GM21717 (cell line): Measurements from ENCODE around the gene TREM2.
"Not testable (repeated sequence)": the region's sequence is repeated elsewhere in the genome, so short reads cannot be mapped to it uniquely, and the experiment has no call there.

Experiments
- ATAC-seq: cut with Tn5 transposase; IDR thresholded peaks from one replicate; pipeline ENCODE4 v1.9.1; 2021; ENCODE audit warnings: mild to moderate bottlenecking, moderate library complexity; ENCODE audit not compliant: unreplicated experiment

The TREM2 gene

DNA sequence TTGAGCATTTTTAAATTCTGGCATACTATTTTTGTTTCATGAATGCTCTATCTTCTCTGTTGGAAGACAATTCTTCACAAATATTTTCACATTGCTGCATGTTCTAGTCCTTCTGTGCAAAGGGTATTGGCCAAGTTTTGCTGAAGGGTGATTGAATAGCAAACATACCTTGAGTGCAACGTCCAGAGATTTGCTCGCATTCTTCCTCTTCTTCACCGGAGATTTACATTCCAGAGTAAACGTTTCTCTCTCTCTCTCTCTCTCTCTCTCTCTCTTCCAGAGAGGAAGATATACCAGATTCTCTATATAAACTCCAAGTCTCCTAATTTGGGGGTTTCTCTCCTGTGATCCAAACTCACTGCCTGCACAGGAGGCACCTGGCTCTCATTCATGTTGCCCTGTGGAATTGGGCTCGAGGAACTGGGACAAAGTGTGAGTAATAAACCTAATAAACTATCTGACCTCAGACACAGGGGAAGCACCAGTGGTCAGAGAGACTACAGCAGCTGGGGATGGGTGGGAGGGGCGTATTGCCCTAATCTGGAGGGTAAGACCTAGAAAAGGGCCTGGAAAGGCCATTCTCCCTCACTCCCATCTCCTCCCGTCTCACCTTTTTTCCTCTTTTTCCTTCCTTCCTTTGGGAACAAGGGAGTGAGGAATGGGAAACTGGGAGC is 7.6 kb downstream of the TREM2 start:
- no peak for ATAC-seq

DNA sequence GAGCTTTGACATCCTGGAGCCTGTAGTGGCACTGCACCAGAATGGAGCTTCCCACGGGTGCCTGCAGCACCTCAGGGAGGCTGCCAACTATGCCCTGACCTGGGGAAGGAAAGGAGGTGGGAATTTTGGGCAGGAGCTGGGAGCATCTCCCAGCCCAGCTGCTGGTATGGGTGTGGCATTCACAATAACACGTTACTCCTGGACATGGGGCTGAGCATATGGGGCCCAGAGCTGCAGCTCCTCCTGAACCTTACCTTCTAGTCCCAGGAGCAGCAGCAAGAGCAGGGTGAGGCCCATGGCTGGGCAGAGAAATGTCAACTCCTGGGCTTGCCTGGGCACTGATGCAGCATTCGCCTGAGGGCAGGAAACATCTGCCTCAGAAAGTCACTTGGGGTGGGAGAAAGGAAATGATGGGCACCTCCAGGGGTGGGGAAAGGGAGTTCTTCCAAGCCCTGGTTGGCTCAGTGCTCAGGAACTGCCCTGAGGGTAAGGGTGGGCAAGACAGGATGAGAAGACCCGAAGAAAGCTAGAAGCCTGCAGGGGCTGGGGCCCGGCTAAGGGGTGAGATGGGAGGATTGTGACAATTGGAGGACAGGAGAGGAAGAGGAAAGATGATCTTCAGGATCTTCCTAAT is 8.8 kb downstream of the TREM2 start, which contains the start of gene TREML1:
TREML1 (minus strand) TSS at position 356 of the 634 bp plus-strand sequence; CDS start at position 297, 59 bp downstream.
- ATAC-seq, result no peak

DNA sequence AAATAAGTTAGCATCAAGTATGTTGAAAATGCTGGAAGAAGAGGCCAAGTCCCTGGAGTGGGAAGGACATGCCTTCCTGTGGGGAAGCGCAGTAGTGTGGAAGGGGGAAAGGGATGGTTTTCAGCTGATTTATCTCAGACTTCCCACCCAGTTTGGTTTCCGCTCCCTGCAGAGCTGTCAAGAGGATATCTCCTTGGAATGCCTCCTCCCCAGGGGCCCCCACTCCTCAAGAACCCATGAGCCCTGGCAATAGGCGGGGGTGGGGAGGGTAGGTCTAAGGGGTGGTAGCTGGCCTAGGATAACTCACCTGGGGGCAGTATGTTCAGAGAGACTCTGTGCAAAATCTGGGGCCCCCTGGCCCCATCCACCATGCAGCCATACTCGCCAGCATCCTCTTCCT is 9.5 kb downstream of the TREM2 start:
- ATAC-seq, result no peak

DNA sequence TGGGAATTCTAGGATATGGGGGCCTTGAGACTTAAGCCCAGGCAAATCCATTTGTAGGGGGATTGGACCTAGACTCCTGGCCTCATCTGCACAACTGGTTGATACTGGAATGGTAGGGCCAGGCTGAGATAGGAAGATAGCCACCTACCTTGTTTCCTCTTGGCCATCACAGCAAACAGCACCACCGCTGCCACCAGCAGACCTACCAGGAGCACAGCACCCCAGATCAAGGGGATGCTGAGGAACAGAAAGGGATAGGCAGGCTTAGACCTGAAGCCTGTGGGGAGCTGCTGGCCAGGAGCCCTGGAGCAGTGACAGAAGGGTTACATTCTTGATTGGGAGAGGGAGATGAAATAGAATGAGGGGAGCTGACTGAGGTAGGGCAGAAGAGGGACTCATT is 12.2 kb downstream of the TREM2 start:
- ATAC-seq, result no peak

DNA sequence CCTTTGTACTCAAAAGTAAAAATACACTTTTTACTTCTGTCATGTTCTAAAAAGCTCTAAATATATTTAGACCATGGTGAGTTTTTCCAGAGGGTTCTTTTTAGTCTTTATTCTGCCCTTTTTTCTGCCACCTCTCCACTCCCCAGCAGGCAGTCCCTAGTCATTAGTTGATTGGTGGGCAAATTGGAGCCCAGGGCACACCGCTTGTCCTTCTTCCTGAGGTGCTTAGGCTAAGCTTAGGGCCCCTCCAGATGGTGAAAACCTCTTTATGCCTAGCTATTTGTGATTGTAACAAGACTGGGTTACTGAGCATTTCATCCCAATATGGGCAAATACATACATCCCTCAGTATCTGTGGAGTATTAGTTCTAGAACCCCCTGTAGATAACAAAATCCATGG is 15.0 kb downstream of the TREM2 start:
- no peak for ATAC-seq

DNA sequence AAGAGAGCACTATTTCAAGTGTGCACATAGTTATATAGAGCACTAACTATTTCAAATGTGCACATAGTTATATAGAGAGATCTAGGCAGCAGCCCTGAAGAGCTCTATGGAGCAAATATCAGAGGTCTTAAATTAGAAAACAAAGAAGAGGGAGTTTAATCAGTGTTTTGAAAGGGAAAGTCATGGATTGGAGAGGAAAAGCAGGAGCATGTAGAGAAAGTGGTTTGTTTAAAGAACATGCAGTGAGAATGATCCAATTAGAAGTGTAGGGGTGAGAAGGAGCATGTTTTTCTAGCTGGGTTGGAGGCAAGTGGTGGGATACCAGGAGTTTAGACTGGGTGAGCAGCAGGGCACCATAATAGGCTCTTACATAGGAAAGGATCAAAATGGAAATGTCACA is 26.0 kb downstream of the TREM2 start:
- no peak for ATAC-seq

DNA sequence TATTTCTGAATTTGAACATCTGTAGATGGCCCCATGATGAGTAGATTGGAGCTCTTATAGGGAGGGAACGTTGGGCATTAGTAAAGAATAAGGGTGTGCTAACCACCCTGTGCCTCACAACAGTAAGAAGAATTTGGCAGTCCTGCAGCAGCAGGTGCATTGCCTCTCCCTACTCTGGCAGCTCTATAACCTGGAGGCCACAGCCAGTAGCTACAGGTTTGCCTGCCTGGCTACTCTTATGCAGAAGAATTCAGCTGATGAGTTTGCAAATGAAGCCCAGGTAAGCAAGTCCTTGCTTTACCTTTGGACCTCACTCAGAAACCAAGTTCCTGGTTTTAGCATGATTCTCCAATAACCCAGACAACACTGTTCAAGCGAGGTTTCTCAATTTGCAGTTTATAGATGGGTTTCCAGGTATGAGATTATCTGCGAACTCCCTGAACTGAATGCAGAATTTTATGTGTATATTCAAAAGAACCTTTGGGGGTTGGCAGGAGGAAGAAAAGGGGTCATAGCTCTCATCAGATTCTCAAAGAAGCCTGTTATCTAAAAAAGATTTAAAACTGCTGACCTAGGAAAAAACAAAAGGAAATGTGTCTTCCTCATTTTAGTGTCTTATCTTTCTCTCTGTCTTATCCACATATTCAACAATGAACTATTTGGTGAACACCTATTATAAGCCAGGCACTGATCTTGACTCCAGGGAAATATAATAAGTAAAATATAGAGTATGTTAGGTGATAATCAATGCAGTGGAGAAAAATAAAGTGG is 27.7 kb downstream of the TREM2 start:
- no peak for ATAC-seq

DNA sequence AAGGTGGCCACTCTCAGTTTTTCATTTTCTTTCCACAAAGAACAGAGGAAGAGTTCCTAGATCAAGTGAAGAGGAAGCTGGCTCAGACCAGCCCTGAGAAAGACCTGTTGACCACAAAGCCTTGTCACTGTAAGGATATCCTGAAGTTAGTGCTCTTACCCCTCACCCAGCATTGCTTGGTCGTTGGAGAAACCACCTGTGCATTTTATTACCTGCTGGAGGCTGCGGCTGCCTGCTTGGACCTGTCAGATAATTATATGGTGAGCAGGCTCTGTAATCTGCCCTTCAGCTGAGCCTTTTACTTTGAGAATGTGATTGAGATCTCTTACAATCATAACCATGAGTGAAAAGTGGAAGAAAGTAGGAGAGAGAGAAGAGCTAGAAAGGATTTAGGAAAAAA is 30.7 kb downstream of the TREM2 start:
- no peak for ATAC-seq

DNA sequence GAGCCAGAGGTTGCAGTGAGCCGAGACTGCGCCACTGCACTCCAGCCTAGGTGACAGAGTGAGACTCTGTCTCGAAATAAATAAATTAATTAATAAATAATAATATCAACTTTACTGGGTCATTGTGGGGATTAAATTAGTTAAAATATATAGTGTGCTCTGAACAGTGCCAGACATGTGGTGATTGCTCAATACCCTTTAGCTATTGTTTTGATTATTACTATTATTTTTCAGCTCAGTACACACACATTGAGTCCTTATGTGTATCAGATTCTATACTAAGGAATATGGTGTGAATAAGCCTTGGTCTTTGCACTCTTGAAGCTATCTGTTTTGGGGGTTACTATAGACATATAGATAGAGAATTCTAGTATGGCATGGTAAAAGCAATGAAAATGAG is 37.6 kb downstream of the TREM2 start:
- no peak for ATAC-seq

DNA sequence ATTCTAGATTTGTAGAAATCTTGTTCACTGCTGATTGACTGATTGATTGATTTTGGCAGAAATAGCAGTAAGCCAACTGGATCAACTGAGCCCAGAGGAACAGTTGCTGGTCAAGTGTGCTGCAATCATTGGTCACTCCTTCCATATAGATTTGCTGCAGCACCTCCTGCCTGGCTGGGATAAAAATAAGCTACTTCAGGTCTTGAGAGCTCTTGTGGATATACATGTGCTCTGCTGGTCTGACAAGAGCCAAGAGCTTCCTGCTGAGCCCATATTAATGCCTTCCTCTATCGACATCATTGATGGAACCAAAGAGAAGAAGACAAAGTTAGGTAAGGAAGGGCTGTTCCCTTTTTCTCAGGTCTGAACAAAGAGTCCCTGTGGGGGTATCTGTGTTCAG is 40.0 kb downstream of the TREM2 start:
- ATAC-seq, result no peak

DNA sequence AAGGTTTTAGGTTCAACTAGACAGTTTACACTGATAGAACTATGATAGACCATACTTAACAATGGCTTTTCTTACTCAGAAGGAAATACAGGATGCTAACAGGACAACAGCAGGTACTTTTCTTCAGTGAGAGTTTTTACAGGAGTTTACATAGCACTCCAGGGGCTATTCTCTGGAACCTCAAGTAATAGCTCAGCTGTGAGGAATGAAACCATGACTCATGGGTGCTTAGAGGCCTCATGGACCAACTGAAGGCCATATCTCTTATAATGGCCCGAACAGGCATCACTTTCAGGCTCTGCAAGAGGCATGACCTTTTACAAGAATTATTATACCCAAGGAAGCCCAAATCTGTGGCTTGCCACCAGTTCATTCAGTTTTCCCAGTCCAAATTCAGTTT is 40.5 kb downstream of the TREM2 start:
- no peak for ATAC-seq

DNA sequence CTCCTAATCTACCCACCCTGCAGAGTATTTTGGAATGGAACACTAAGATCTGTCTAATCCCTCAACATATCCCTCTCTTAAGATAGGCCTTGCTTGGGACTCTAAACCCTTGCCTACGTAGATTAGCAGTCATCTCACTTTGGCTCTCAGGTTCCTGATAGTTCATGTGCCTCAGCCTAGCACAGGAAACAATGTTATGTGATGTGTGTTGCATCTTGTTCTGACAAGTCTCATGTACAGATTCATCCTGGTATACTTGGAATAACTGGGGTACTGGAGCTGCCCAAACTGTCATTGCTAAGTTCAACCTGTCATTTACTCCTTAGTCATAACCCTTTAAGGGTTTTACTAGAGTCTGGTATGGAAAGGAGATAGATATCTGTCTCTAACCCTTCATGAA is 42.9 kb downstream of the TREM2 start:
- no peak for ATAC-seq

DNA sequence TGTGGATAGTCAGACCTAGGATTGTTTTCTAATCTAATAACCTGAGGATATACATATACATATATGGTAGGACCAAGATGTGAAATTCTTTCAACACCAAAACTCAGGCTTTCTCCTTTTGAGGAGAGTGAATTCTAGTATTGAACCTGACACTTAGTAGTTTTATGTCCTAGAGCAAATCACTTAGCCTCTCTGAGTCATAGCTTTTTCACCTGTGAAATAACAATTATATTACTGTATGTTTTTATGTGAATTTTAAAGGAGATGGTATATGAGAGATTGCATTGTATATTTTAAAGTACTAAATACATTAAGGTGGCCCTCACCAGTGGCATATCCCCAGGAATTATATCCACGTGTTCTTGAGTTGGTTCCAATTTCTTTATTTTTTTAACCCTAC is 43.4 kb downstream of the TREM2 start:
- ATAC-seq, result no peak

DNA sequence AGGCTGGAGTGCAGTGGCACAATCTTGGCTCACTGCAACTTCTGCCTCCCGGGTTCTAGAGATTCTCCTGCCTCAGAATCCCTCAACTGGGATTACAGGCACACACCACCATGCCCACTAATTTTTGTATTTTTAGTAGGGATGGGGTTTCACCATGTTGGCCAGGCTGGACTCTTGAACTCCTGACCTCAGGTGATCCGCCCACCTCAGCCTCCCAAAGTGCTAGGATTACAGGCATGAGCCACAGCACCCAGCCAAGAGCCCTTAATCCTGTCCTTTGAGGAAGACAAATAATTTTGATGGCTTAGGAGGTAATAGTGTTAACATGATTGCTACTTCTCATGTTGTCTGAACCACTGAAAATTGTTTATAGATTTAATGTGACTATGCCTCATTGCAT is 47.9 kb downstream of the TREM2 start:
- ATAC-seq, result not testable (repeated sequence)

DNA sequence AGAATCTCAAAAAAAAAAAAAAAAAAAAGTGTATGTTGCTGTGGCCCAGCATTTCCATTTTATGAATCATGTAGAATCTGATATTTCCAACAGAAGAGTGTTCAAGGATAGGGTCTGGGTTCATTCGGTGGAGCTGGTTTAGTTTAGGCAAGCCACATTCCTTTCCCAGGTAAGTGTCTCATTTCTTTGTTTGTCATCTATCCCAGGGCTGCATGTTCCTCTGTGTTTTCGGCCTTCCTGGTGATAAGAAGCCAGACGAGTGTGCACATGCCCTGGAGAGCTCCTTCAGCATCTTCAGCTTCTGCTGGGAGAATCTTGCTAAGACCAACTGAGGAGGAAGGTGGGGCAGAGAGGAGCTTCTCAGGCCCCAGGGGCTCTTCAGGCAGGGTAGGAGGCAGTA is 51.9 kb downstream of the TREM2 start:
- ATAC-seq, result no peak
